MM.1S (cell line): ENCODE measurements around the gene AKAP6.

Source experiments
- EZH2 ChIP-seq: fragments of 300-600 bp; sonication (generic); optimal IDR thresholded peaks from 2 replicates; pipeline ENCODE3; 2017; ENCODE audit warnings: low read depth, mild to moderate bottlenecking, antibody characterized with exemption, low read length, mixed read lengths
- EZH2phosphoT487 ChIP-seq: fragments of 300-600 bp; sonication (generic); IDR thresholded peaks from 2 replicates; pipeline ENCODE4 v1.6.1; 2018; ENCODE audit warnings: antibody characterized with exemption, low read length
- TF ChIP-seq, protein P1 (sequence below): fragments of 300-600 bp; sonication (generic); IDR thresholded peaks from 2 replicates; pipeline ENCODE4 v1.5.1; 2016; ENCODE audit warnings: antibody characterized with exemption, low read length, mixed read lengths

DNA sequence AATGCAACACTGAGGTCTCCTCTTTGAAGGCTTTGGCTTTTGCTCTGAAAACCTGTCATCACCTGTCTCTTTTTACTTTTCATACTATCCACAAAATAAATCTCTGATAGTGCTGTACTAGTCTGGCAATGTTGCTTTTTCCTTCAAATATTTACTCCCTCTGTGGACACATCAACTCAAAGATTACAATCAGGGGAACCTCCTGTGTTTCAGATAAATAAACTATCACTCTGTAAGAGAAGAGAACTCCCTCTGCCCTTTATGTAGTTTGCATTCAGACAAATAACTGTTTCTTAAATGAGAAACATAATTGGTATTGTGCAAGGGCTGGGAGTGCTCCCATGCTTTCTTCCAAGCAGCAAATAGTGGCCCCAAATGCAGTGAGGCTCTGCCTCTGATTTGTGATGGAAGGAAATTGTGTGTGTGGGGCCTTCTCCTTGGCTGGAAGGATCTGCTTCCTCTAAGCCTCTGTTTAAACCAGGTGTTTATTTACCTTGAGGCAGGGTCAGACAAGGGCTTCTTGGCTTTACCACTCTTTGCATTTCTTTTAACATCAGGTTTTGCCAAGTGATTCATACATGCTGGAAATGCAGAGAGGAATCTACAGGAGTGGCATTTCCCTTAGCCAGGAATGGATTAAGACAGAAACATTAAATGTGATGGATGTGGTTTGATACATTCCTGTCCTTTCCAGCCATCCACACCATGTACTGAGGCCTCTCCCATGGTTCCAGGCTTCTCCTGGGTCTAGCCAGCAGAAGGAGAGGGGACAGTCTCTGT, 69.0 kb downstream of the AKAP6 start:
- TF ChIP-seq, protein P1, sequence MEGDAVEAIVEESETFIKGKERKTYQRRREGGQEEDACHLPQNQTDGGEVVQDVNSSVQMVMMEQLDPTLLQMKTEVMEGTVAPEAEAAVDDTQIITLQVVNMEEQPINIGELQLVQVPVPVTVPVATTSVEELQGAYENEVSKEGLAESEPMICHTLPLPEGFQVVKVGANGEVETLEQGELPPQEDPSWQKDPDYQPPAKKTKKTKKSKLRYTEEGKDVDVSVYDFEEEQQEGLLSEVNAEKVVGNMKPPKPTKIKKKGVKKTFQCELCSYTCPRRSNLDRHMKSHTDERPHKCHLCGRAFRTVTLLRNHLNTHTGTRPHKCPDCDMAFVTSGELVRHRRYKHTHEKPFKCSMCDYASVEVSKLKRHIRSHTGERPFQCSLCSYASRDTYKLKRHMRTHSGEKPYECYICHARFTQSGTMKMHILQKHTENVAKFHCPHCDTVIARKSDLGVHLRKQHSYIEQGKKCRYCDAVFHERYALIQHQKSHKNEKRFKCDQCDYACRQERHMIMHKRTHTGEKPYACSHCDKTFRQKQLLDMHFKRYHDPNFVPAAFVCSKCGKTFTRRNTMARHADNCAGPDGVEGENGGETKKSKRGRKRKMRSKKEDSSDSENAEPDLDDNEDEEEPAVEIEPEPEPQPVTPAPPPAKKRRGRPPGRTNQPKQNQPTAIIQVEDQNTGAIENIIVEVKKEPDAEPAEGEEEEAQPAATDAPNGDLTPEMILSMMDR, result no peak
- TF ChIP-seq EZH2 (no peak), EZH2phosphoT487 (no peak)
